ENCODE results near the gene CDH24. TPM values are rescaled to one million over a fixed set of nuclear protein-coding genes. Genes with fewer than 3 reads are reported as not detected.

The CDH24 gene
- total and polyA plus RNA-seq, 2 experiments from 2014 or later: 6.9 to 18.0 TPM

- Histone ChIP-seq H2AFZ (no peak overlapping the region), H4K20me1 (ENCODE audit: insufficient read depth, poor library complexity, severe bottlenecking) (no peaks in the 10 kb centered on the region), H3K9me3 (ENCODE audit: low read depth) (no peaks in the 10 kb centered on the region), H3K4me3 (no peak overlapping the region), H3K79me2 (peaks cover 44% of the 10 kb centered on the region), H3K27me3 (no peaks in the 10 kb centered on the region), H3K27ac (no peak overlapping the region), H3K4me2 (no peak overlapping the region), H3K36me3 (replicated peaks; ENCODE audit: insufficient read depth, low read depth) (peaks cover 3% of the 10 kb centered on the region), H3K4me1 (ENCODE audit: insufficient read depth) (peaks cover 19% of the 10 kb centered on the region), H3K9me2 (replicated peaks; ENCODE audit: insufficient read depth) (no peaks in the 10 kb centered on the region)
- TF ChIP-seq EZH2 (IDR thresholded peaks at IDR 0.05; ENCODE audit: borderline replicate concordance): no peak
- TF ChIP-seq EZH2phosphoT487 (IDR thresholded peaks at IDR 0.05; ENCODE audit: low read depth, severe bottlenecking, unreplicated experiment): no peak
- TF ChIP-seq, protein P1, sequence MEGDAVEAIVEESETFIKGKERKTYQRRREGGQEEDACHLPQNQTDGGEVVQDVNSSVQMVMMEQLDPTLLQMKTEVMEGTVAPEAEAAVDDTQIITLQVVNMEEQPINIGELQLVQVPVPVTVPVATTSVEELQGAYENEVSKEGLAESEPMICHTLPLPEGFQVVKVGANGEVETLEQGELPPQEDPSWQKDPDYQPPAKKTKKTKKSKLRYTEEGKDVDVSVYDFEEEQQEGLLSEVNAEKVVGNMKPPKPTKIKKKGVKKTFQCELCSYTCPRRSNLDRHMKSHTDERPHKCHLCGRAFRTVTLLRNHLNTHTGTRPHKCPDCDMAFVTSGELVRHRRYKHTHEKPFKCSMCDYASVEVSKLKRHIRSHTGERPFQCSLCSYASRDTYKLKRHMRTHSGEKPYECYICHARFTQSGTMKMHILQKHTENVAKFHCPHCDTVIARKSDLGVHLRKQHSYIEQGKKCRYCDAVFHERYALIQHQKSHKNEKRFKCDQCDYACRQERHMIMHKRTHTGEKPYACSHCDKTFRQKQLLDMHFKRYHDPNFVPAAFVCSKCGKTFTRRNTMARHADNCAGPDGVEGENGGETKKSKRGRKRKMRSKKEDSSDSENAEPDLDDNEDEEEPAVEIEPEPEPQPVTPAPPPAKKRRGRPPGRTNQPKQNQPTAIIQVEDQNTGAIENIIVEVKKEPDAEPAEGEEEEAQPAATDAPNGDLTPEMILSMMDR (IDR thresholded peaks at IDR 0.05; ENCODE audit: poor library complexity): no peak
- no peak for DNase-seq (ENCODE audit: low spot score)
- WGBS (ENCODE audit: low lambda C conversion rate, missing lambda C conversion rate): 98% methylated on average over 2 of the region's 2 CpGs
These were observed 28.5 kb downstream of the CDH24 start for GRCh38 chr14:23028799-23029198.

DNA sequence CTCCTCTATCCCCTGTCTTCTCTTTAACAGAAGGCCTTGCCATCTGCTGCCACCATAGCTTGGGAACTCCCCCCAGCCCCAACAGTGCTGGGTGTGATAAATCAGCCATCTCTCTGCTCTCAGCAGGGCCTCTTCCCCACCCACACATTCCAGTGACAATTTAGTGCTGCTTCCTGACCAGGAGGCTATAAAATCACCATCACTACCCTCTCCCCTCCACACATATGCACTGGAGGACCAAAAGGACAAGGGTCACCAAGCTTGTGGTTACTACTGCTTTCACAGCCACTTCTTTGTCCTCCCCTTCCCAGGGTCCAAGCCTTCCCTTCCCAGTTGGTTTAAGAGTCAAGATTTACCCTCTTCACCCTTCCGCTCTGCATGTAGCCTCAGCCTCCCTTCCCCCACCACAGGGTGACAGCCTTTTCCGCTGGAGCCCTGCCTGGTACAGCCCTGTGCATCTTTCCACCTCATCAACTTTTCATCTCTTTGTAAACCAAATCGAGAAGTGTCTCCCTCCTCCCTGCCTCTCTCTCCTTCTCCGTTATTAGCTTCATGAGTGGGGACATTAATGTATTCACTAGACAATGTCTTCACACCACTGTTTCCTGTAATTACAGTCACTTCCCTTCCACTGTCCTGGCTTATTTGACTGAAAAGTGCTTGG is 32.0 kb downstream of the CDH24 start:
- H3K36me3 ChIP-seq (replicated peaks; ENCODE audit: insufficient read depth, low read depth): peaks cover 3% of the 10 kb centered on the region
- H3K79me2 ChIP-seq: peaks cover 9% of the 10 kb centered on the region
- TF ChIP-seq, protein P1 (IDR thresholded peaks at IDR 0.05; ENCODE audit: poor library complexity): no peak
- TF ChIP-seq EZH2phosphoT487 (IDR thresholded peaks at IDR 0.05; ENCODE audit: low read depth, severe bottlenecking, unreplicated experiment) (no peak), EZH2 (IDR thresholded peaks at IDR 0.05; ENCODE audit: borderline replicate concordance) (no peak)
- H4K20me1 ChIP-seq (ENCODE audit: insufficient read depth, poor library complexity, severe bottlenecking): no peaks in the 10 kb centered on the region
- peaks cover 13% of the 10 kb centered on the region for H3K4me1 ChIP-seq (ENCODE audit: insufficient read depth)
- no peak for DNase-seq (ENCODE audit: low spot score)
- H3K9me2 ChIP-seq (replicated peaks; ENCODE audit: insufficient read depth): no peaks in the 10 kb centered on the region
- H3K4me3 ChIP-seq: no peak overlapping the region
- H3K4me2 ChIP-seq: no peak overlapping the region
- no peak overlapping the region for H2AFZ ChIP-seq
- WGBS (ENCODE audit: low lambda C conversion rate, missing lambda C conversion rate): 83% methylated on average over 4 of the region's 4 CpGs
- H3K27ac ChIP-seq: peak overlapping the region; percentile 82
- H3K27me3 ChIP-seq: no peaks in the 10 kb centered on the region
- no peaks in the 10 kb centered on the region for H3K9me3 ChIP-seq (ENCODE audit: low read depth)

DNA sequence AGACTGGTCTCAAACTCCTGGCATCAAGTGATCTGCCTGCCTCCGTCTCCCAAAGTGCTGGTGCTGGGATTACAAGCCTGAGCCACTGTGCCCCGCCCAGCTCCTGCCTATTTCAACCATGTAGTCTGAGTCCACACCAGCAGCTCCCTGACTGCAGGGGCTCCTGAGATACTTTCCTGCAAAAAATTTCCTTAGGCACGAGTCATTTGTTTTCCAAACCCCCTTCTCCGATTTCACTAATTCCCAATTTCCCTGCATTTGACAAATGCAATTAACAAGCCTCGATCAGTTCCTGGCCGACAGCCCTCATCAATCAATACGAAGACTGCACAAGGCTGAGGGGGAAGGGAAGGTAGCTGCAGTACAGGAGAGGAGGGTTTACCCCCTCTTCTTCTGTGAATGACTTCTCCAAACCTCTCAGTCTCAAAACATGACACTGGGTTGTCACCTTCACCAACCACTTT is 32.7 kb downstream of the CDH24 start:
- Histone ChIP-seq H3K27me3 (no peaks in the 10 kb centered on the region), H3K27ac (peak overlapping the region; percentile 82)
- 83% methylated on average over 7 of the region's 7 CpGs for WGBS (ENCODE audit: low lambda C conversion rate, missing lambda C conversion rate)

More for the DNA sequence above, 32.7 kb downstream of the CDH24 start:
- no peaks in the 10 kb centered on the region for H3K9me3 ChIP-seq (ENCODE audit: low read depth)
- H3K36me3 ChIP-seq (replicated peaks; ENCODE audit: insufficient read depth, low read depth): peaks cover 3% of the 10 kb centered on the region
- H4K20me1 ChIP-seq (ENCODE audit: insufficient read depth, poor library complexity, severe bottlenecking): no peaks in the 10 kb centered on the region
- H3K79me2 ChIP-seq: peaks cover 7% of the 10 kb centered on the region
- H3K4me2 ChIP-seq: no peak overlapping the region
- no peaks in the 10 kb centered on the region for H3K9me2 ChIP-seq (replicated peaks; ENCODE audit: insufficient read depth)
- peaks cover 13% of the 10 kb centered on the region for H3K4me1 ChIP-seq (ENCODE audit: insufficient read depth)
- no peak overlapping the region for H2AFZ ChIP-seq
- no peak for TF ChIP-seq EZH2 (IDR thresholded peaks at IDR 0.05; ENCODE audit: borderline replicate concordance)
- TF ChIP-seq, protein P1 (IDR thresholded peaks at IDR 0.05; ENCODE audit: poor library complexity): no peak
- no peak for TF ChIP-seq EZH2phosphoT487 (IDR thresholded peaks at IDR 0.05; ENCODE audit: low read depth, severe bottlenecking, unreplicated experiment)
- no peak overlapping the region for H3K4me3 ChIP-seq
- no peak for DNase-seq (ENCODE audit: low spot score)
